Astrocyte of the spinal cord (primary cell): Measurements from ENCODE around the gene SYNPO2.
A peak's percentile ranks its signal among the peaks of the same experiment; 100 is the strongest.
"Not testable (repeated sequence)": the region's sequence is repeated elsewhere in the genome, so short reads cannot be mapped to it uniquely, and the experiment has no call there.

ENCODE experiments used
- DNase-seq: peaks from one replicate; pipeline ENCODE4 v3.0.0; 2011; ENCODE audit warnings: low read depth, low spot score
- H3K4me3 ChIP-seq: 2 replicates; pipeline ENCODE4 v1.5.1; 2011; ENCODE audit warnings: low read depth, mild to moderate bottlenecking, low read length, moderate library complexity
- in situ Hi-C: cut with HindIII; loops from 2 replicates; pipeline ENCODE4 v1.10.0; 2017; ENCODE audit warnings: low sequenced_read_pairs
- TF ChIP-seq, protein P1 (sequence below): IDR thresholded peaks from 2 replicates; pipeline ENCODE4 v1.5.1; 2012; ENCODE audit warnings: low read depth, mild to moderate bottlenecking, low read length, inconsistent platforms

SYNPO2 gene

DNA sequence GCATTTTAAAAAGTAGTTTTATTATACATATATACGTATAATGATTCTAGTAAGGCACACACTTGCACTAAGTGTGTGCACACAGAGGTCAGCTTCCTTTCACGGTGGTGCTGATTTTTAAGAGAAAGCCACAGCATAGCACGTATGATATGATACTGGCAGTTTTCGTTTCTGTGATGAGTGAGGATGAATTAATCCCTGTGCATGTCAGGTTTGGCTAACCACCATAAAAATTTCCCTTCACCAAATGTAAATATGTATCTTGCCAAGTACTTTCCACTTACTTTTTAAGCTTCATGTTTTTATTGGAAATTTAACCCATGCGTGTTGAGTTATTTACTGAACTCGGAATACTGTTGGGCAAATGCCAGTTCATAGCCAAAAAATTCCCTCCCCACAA is 84.6 kb downstream of the SYNPO2 start:
- DNase-seq: peak; percentile 46
- TF ChIP-seq, protein P1, sequence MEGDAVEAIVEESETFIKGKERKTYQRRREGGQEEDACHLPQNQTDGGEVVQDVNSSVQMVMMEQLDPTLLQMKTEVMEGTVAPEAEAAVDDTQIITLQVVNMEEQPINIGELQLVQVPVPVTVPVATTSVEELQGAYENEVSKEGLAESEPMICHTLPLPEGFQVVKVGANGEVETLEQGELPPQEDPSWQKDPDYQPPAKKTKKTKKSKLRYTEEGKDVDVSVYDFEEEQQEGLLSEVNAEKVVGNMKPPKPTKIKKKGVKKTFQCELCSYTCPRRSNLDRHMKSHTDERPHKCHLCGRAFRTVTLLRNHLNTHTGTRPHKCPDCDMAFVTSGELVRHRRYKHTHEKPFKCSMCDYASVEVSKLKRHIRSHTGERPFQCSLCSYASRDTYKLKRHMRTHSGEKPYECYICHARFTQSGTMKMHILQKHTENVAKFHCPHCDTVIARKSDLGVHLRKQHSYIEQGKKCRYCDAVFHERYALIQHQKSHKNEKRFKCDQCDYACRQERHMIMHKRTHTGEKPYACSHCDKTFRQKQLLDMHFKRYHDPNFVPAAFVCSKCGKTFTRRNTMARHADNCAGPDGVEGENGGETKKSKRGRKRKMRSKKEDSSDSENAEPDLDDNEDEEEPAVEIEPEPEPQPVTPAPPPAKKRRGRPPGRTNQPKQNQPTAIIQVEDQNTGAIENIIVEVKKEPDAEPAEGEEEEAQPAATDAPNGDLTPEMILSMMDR: no peak
- in situ Hi-C loops: no loop called here
- H3K4me3 ChIP-seq: no peak overlapping the region

GRCh38 chr4:118974758-118975157 is 86.1 kb downstream of the SYNPO2 start:
- TF ChIP-seq, protein P1: no peak
- peak; percentile 29 for DNase-seq
- in situ Hi-C loops: no loop called here
- no peak overlapping the region for H3K4me3 ChIP-seq

DNA sequence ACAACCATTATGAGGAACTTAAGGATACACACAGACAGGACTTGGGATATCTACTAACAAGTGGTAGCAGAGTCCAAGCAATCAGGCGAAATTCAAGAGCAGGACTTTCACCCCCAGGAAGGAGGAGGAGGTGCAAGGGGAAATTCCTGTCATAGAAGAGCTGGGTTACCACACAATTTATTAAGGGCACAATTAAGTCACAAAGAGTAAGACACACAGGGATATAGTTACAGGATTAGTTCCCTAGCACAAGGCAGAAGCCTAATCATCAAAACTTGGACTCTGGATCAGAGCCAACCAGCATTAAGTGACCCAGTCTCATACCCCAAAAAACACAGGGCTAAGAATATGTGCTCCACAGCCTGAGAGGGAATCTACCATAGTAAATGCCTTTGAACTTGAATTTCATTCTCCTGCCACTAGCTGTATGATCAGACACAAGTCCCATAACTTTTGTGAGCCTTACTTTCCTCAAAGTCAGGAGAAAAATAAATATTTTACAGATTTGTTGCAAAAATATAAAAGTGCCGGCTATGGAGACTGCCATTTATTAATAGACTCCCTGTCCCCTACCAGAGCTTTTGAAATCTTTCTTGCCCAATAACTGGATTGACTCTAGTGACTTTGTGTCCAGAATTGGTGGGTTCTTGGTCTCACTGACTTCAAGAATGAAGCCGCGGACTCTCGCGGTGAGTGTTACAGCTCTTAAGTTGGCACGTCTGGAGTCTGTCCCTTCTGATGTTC is 87.0 kb downstream of the SYNPO2 start:
- DNase-seq: no peak

GRCh38 chr4:118976193-118976560 is 87.5 kb downstream of the SYNPO2 start:
- DNase-seq, H3K4me3 ChIP-seq, in situ Hi-C loops: not testable (repeated sequence)

More for the DNA sequence above, 87.0 kb downstream of the SYNPO2 start:
- H3K4me3 ChIP-seq: no peak overlapping the region
- TF ChIP-seq, protein P1: no peak
- in situ Hi-C loops: no loop called here

GRCh38 chr4:118977100-118977499 is 88.4 kb downstream of the SYNPO2 start:
- in situ Hi-C loops, H3K4me3 ChIP-seq, DNase-seq: not testable (repeated sequence)

- TF ChIP-seq, protein P1: no peak
- in situ Hi-C loops: no loop called here
- no peak overlapping the region for H3K4me3 ChIP-seq
- DNase-seq: no peak
Measured at GRCh38 chr4:118979712-118980111, 91.1 kb downstream of the SYNPO2 start.

- DNase-seq: no peak
- no peak overlapping the region for H3K4me3 ChIP-seq
- in situ Hi-C loops: no loop called here
- TF ChIP-seq, protein P1: no peak
Measured at GRCh38 chr4:118981171-118981838, 92.7 kb downstream of the SYNPO2 start.
